Daoy (cell line): ENCODE results near the gene DCDC2C. TPM values are rescaled to one million over a fixed set of nuclear protein-coding genes. Genes with fewer than 3 reads are reported as not detected.
"Not testable (repeated sequence)": the region's sequence is repeated elsewhere in the genome, so short reads cannot be mapped to it uniquely, and the experiment has no call there.

ENCODE experiments used
- DNase-seq: peaks from one replicate; pipeline ENCODE4 v3.0.0-alpha.2; 2015; ENCODE audit warnings: low read depth
- total RNA-seq: library from RNA; depleted of rRNA; stranded (reverse); fragments of >200 nt; shearing (Covaris generic); gene quantifications from 2 replicates; pipeline ENCODE4 v1.2.3, GENCODE V29; 2014

The DCDC2C gene
- total RNA-seq, 1 experiment from 2014 or later: not detected

- no peak for DNase-seq
These were observed 68.2 kb downstream of the DCDC2C start for GRCh38 chr2:3771576-3771975.

GRCh38 chr2:3774336-3774735, 71.0 kb downstream of the DCDC2C start:
- no peak for DNase-seq

GRCh38 chr2:3776311-3776710, 72.9 kb downstream of the DCDC2C start:
- DNase-seq: no peak

GRCh38 chr2:3777966-3778365, 74.6 kb downstream of the DCDC2C start:
- DNase-seq: no peak

GRCh38 chr2:3778851-3779495, 75.6 kb downstream of the DCDC2C start:
- DNase-seq: peak; percentile 73

- DNase-seq: no peak
These were observed 76.2 kb downstream of the DCDC2C start for GRCh38 chr2:3779496-3780049.

GRCh38 chr2:3780477-3781402, 77.4 kb downstream of the DCDC2C start:
- DNase-seq: peak; percentile 87

- DNase-seq: peak; percentile 84
These were observed 81.4 kb downstream of the DCDC2C start for GRCh38 chr2:3784731-3785130.

- peak; percentile 75 for DNase-seq
These were observed 82.0 kb downstream of the DCDC2C start for GRCh38 chr2:3785220-3785889.

GRCh38 chr2:3785890-3786273, 82.5 kb downstream of the DCDC2C start:
- DNase-seq: no peak

- DNase-seq: no peak
These were observed 84.4 kb downstream of the DCDC2C start for GRCh38 chr2:3787768-3788167.

GRCh38 chr2:3789256-3789655, 85.9 kb downstream of the DCDC2C start:
- peak; percentile 41 for DNase-seq

- no peak for DNase-seq
These were observed 89.9 kb downstream of the DCDC2C start for GRCh38 chr2:3793249-3793648.

- DNase-seq: no peak
These were observed 98.1 kb downstream of the DCDC2C start for GRCh38 chr2:3801506-3801905.

- peak; percentile 51 for DNase-seq
These were observed 102.0 kb downstream of the DCDC2C start for GRCh38 chr2:3805201-3805939.

GRCh38 chr2:3806168-3806567, 102.8 kb downstream of the DCDC2C start:
- DNase-seq: no peak

GRCh38 chr2:3806730-3807129, 103.4 kb downstream of the DCDC2C start:
- no peak for DNase-seq

- DNase-seq: no peak
These were observed 104.5 kb downstream of the DCDC2C start for GRCh38 chr2:3807853-3808252.

- DNase-seq: no peak
These were observed 111.4 kb downstream of the DCDC2C start for GRCh38 chr2:3814706-3815245.

GRCh38 chr2:3817144-3817543, 113.8 kb downstream of the DCDC2C start:
- DNase-seq: not testable (repeated sequence)

- no peak for DNase-seq
These were observed 120.4 kb downstream of the DCDC2C start for GRCh38 chr2:3823748-3824147.
